OCI-LY3 (cell line): ENCODE data around the gene LDLRAD4.

Experiments used
- H2AFZ ChIP-seq: fragments of 200-600, 300-600 bp; shearing (Covaris generic); 2 replicates; pipeline ENCODE4 v1.6.0; 2014; ENCODE audit warnings: antibody characterized with exemption, low read depth, low read length
- H3K27ac ChIP-seq: fragments of 200-600, 300-600 bp; sonication (generic); 2 replicates; pipeline ENCODE4 v1.5.1; 2014; ENCODE audit warnings: mild to moderate bottlenecking, low read length, moderate library complexity, mixed read lengths
- H3K27me3 ChIP-seq: fragments of 200-600, 300-600 bp; sonication (generic); 2 replicates; pipeline ENCODE4 v1.6.1; 2014; ENCODE audit warnings: low read depth, low read length, mixed read lengths
- H3K36me3 ChIP-seq: fragments of 200-600, 300-600 bp; sonication (generic); replicated peaks from 2 replicates; pipeline ENCODE3; 2014; ENCODE audit warnings: low read depth, low read length, mixed read lengths
- H3K4me1 ChIP-seq: fragments of 300-600, 200-600 bp; sonication (generic); 2 replicates; pipeline ENCODE4 v1.6.1; 2014; ENCODE audit warnings: low read length, mixed read lengths
- H3K4me2 ChIP-seq: fragments of 200-600, 300-600 bp; sonication (generic); 2 replicates; pipeline ENCODE4 v1.6.1; 2014; ENCODE audit warnings: low read length, mixed read lengths
- H3K4me3 ChIP-seq: fragments of 300-600, 200-600 bp; sonication (generic); 2 replicates; pipeline ENCODE4 v1.5.1; 2014; ENCODE audit warnings: antibody characterized with exemption, mild to moderate bottlenecking, low read length, moderate library complexity
- H3K79me2 ChIP-seq: fragments of 300-600, 200-600 bp; shearing (Covaris generic); 2 replicates; pipeline ENCODE4 v1.6.1; 2014; ENCODE audit warnings: mild to moderate bottlenecking, low read length, mixed read lengths
- H3K9ac ChIP-seq: fragments of 300-600, 200-600 bp; shearing (Covaris generic); 2 replicates; pipeline ENCODE4 v1.6.0; 2014; ENCODE audit warnings: mild to moderate bottlenecking, low read length, moderate library complexity
- H3K9me3 ChIP-seq: fragments of 200-600, 300-600 bp; shearing (Covaris generic); 2 replicates; pipeline ENCODE4 v1.6.1; 2014; ENCODE audit warnings: low read length, mixed read lengths; ENCODE audit not compliant: insufficient read depth
- H4K20me1 ChIP-seq: fragments of 200-600, 300-600 bp; sonication (generic); 2 replicates; pipeline ENCODE4 v1.6.1; 2016; ENCODE audit warnings: low read length, mixed read lengths; ENCODE audit not compliant: insufficient read depth
- EZH2phosphoT487 ChIP-seq: fragments of 200-600 bp; shearing (Covaris generic); IDR thresholded peaks from 2 replicates; pipeline ENCODE4 v1.6.1; 2018; ENCODE audit warnings: antibody characterized with exemption, mixed run types, low read depth
- TF ChIP-seq, protein P1 (sequence below): fragments of 200-600, 300-600 bp; sonication (generic); IDR thresholded peaks from 2 replicates; pipeline ENCODE4 v1.5.1; 2014; ENCODE audit warnings: antibody characterized with exemption, low read length, low read depth

LDLRAD4 gene

DNA sequence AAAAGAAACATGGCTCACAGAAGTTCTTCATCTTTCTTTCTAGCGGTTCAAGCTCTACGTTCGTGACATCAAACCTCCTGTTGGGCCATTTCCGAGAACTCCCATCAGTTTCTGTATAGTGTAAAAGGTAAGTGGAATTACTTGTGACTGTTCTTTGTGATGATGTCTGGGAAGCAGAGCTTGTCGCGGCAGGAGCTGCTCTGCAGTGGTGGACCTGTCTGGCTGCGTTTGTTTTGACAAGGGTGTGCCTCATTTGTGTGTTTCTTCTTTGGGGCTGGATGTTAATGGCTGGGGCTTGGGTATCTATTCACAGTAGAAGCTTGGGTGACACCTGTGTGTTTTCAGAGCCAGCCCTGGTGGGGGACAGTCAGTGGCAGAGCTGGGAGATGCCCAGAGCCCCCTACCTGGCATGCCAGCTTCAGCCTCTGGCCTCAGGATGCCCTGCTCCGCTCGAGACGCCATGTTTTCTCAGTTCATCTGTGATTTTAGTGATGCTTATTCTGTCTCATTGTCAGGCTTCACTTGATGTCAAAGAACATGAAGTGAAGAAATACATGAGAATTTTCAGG is 59.6 kb downstream of the LDLRAD4 start:
- Histone ChIP-seq H3K79me2 (no peaks in the 10 kb centered on the region), H3K9ac (no peak overlapping the region), H3K4me1 (no peaks in the 10 kb centered on the region), H3K27ac (no peak overlapping the region), H4K20me1 (no peaks in the 10 kb centered on the region), H3K36me3 (no peaks in the 10 kb centered on the region), H3K9me3 (no peaks in the 10 kb centered on the region), H3K4me2 (no peak overlapping the region), H2AFZ (no peak overlapping the region), H3K27me3 (peaks cover 22% of the 10 kb centered on the region), H3K4me3 (no peak overlapping the region)
- TF ChIP-seq, protein P1, sequence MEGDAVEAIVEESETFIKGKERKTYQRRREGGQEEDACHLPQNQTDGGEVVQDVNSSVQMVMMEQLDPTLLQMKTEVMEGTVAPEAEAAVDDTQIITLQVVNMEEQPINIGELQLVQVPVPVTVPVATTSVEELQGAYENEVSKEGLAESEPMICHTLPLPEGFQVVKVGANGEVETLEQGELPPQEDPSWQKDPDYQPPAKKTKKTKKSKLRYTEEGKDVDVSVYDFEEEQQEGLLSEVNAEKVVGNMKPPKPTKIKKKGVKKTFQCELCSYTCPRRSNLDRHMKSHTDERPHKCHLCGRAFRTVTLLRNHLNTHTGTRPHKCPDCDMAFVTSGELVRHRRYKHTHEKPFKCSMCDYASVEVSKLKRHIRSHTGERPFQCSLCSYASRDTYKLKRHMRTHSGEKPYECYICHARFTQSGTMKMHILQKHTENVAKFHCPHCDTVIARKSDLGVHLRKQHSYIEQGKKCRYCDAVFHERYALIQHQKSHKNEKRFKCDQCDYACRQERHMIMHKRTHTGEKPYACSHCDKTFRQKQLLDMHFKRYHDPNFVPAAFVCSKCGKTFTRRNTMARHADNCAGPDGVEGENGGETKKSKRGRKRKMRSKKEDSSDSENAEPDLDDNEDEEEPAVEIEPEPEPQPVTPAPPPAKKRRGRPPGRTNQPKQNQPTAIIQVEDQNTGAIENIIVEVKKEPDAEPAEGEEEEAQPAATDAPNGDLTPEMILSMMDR: no peak
- TF ChIP-seq EZH2phosphoT487: no peak

DNA sequence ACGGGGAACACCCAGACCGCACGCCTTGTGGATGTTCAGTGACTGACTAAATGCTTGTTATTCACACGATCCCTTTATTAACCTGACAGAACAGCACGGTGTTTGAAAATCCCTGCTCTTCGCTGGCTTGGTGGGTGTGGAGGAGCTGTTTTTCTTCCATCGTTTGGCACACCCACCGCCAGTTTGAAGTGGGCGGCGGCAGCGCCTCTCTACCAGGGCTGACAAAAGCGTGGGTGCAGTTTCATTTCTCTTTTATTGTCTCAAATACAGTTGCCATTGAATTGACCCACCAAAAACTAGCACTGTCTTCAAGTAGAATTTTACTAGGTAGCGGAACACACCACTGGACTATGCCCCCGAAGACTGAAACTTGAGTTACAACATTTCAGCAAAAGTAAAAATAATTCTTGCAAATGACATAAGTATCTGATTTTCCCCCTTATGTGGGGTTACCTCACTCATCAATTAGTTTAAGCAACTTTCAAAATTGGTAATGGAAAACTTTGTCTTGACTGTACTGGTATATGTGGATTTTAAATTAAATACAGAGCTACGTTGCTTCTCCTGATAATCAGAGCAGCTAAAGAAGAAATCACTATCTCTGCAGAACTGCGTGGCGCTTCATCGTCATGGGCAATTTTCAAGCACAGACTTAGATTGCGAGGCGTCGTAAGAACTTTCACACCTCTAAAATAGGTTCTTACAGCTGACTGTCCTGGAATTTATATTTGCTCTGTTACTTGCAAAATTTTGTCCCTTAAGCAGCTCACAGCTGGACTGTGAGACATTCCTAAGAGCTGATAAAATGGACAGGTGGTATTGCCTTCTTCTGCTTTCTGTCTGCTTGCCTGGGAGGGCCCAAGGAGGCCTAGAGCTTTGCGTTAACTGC is 60.9 kb downstream of the LDLRAD4 start:
- H2AFZ ChIP-seq: no peak overlapping the region
- TF ChIP-seq EZH2phosphoT487: no peak
- TF ChIP-seq, protein P1: no peak
- no peaks in the 10 kb centered on the region for H3K79me2 ChIP-seq
- no peaks in the 10 kb centered on the region for H3K9me3 ChIP-seq
- no peak overlapping the region for H3K9ac ChIP-seq
- no peaks in the 10 kb centered on the region for H3K4me1 ChIP-seq
- H3K36me3 ChIP-seq: no peaks in the 10 kb centered on the region
- H4K20me1 ChIP-seq: no peaks in the 10 kb centered on the region
- H3K4me3 ChIP-seq: no peak overlapping the region
- no peak overlapping the region for H3K27ac ChIP-seq
- H3K4me2 ChIP-seq: no peak overlapping the region
- peaks cover 22% of the 10 kb centered on the region for H3K27me3 ChIP-seq

DNA sequence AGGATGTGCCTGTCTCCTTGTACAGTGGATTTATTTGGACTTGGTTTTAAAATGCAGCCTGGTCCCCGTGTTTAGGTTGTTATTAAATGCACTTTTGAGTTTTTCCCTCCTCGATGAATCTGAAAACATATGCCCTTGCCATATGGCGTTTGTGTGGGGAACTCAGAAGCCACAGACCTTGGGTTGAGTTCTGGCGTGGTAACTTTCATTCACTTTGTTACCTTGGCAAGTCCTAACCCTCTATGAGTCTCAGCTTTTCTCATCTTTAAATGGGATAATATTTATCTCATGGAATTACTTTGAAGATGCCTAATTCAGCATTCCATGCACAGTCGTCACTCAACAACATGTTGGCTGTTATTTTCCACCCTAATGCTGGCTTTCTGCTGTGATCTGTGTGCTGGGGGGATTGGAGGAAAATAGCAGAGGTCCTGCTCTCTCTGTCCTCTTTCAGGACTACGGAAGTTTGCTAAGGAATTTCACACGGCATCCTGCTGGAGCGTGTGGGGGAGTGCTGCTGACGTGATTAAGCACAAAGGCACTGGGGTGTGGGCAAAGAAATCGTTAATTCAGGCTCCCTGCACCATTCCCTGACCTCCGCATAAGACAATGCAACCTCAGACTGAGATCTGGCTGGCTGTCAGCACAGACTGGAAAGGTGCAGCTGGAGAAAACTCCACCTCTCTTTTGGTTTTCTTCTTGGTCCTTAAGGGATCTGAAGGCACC is 61.7 kb downstream of the LDLRAD4 start:
- no peaks in the 10 kb centered on the region for H3K36me3 ChIP-seq
- no peaks in the 10 kb centered on the region for H3K9me3 ChIP-seq
- no peak overlapping the region for H2AFZ ChIP-seq
- no peak overlapping the region for H3K4me3 ChIP-seq
- H3K4me1 ChIP-seq: no peaks in the 10 kb centered on the region
- no peak overlapping the region for H3K4me2 ChIP-seq
- H3K27me3 ChIP-seq: peaks cover 28% of the 10 kb centered on the region
- H4K20me1 ChIP-seq: no peaks in the 10 kb centered on the region
- TF ChIP-seq, protein P1: no peak
- TF ChIP-seq EZH2phosphoT487: no peak
- no peaks in the 10 kb centered on the region for H3K79me2 ChIP-seq
- no peak overlapping the region for H3K9ac ChIP-seq
- no peak overlapping the region for H3K27ac ChIP-seq

DNA sequence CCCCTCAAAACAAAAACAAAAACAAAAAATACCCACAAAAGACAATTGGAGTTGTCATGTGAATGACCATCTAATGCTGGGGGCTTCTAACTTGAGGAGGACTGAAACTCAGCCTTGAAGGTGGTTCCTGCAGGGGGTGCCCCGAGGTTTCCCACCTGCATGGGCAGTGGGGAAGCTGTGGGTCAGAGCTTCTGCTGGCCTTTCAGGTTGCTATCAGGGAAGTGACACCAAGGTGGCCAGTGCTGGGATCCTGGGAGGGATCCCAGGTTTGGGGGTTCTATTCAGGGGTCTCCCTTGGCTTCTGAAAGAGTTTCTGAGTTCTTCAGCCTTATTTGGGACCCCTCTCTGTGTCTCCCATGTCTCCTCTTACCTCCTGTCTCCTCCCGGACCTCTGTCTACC is 62.8 kb downstream of the LDLRAD4 start:
- no peak overlapping the region for H2AFZ ChIP-seq
- no peaks in the 10 kb centered on the region for H3K4me1 ChIP-seq
- TF ChIP-seq, protein P1: no peak
- no peak for TF ChIP-seq EZH2phosphoT487
- no peaks in the 10 kb centered on the region for H3K79me2 ChIP-seq
- no peaks in the 10 kb centered on the region for H3K9me3 ChIP-seq
- no peaks in the 10 kb centered on the region for H4K20me1 ChIP-seq
- no peak overlapping the region for H3K4me2 ChIP-seq
- H3K27me3 ChIP-seq: peaks cover 32% of the 10 kb centered on the region
- no peak overlapping the region for H3K9ac ChIP-seq
- H3K4me3 ChIP-seq: no peak overlapping the region
- no peak overlapping the region for H3K27ac ChIP-seq
- H3K36me3 ChIP-seq: no peaks in the 10 kb centered on the region
